TTC549 (cell line): Measurements from ENCODE around the gene GNG12.

Experiments
- FAIRE-seq: peaks from 2 replicates; lab custom pipeline; 2012; peaks lifted over from hg19 to GRCh38; lab: Jason Lieb, UNC

The GNG12 gene

GRCh38 chr1:67840449-67840848 lies 7.2 kb upstream of the GNG12 start:
- no peak for FAIRE-seq

GRCh38 chr1:67839826-67840225 lies 6.6 kb upstream of the GNG12 start:
- FAIRE-seq = no peak

GRCh38 chr1:67838180-67838910 lies 5.1 kb upstream of the GNG12 start:
- FAIRE-seq = no peak

- FAIRE-seq = no peak
Measured at GRCh38 chr1:67836769-67837168, 3.5 kb upstream of the GNG12 start.

GRCh38 chr1:67835663-67836452 lies 2.6 kb upstream of the GNG12 start:
- FAIRE-seq = no peak

- FAIRE-seq = no peak
Measured at GRCh38 chr1:67834246-67834877, 1.1 kb upstream of the GNG12 start.

- FAIRE-seq = no peak
Measured at GRCh38 chr1:67833602-67833940, 304 bp upstream of the GNG12 start.

- no peak for FAIRE-seq
Measured at GRCh38 chr1:67831850-67832513, 1.3 kb downstream of the GNG12 start.

- FAIRE-seq = no peak
Measured at GRCh38 chr1:67830928-67831830, 2.1 kb downstream of the GNG12 start.

GRCh38 chr1:67830226-67830625 lies 3.0 kb downstream of the GNG12 start:
- no peak for FAIRE-seq

GRCh38 chr1:67827688-67828087 lies 5.6 kb downstream of the GNG12 start:
- no peak for FAIRE-seq

- FAIRE-seq = no peak
Measured at GRCh38 chr1:67825591-67825990, 7.7 kb downstream of the GNG12 start.

- no peak for FAIRE-seq
Measured at GRCh38 chr1:67824766-67825165, 8.5 kb downstream of the GNG12 start.

GRCh38 chr1:67823615-67824014 lies 9.7 kb downstream of the GNG12 start:
- no peak for FAIRE-seq

- no peak for FAIRE-seq
Measured at GRCh38 chr1:67821263-67821662, 12.0 kb downstream of the GNG12 start.

- FAIRE-seq = no peak
Measured at GRCh38 chr1:67818725-67819301, 14.5 kb downstream of the GNG12 start.

GRCh38 chr1:67818162-67818561 lies 15.1 kb downstream of the GNG12 start:
- FAIRE-seq = no peak

- no peak for FAIRE-seq
Measured at GRCh38 chr1:67817319-67817718, 15.9 kb downstream of the GNG12 start.

GRCh38 chr1:67816506-67816905 lies 16.8 kb downstream of the GNG12 start:
- no peak for FAIRE-seq

GRCh38 chr1:67816095-67816475 lies 17.2 kb downstream of the GNG12 start:
- FAIRE-seq = no peak

- FAIRE-seq = no peak
Measured at GRCh38 chr1:67815303-67816094, 17.8 kb downstream of the GNG12 start.
